Hepatocyte (in vitro differentiated cells): Measurements from ENCODE around the gene SLC20A1.

Experiments used
- CTCF ChIP-seq: fragments of 200-600 bp; sonication (generic); IDR thresholded peaks from 2 replicates; pipeline ENCODE4 v1.5.1; 2016; ENCODE audit warnings: antibody characterized with exemption, mild to moderate bottlenecking; ENCODE audit not compliant: poor library complexity
- EZH2 ChIP-seq: fragments of 200-600 bp; sonication (generic); IDR thresholded peaks from 2 replicates; pipeline ENCODE4 v1.6.1; 2016; ENCODE audit warnings: antibody characterized with exemption, mild to moderate bottlenecking, borderline replicate concordance
- EZH2phosphoT487 ChIP-seq: fragments of 200-600 bp; sonication (generic); IDR thresholded peaks from one replicate; pipeline ENCODE4 v1.6.1; 2018; ENCODE audit warnings: antibody characterized with exemption, mild to moderate bottlenecking, low read depth, moderate library complexity; ENCODE audit not compliant: unreplicated experiment, severe bottlenecking

GRCh38 chr2:112708968-112709367 lies 63.2 kb downstream of the SLC20A1 start:
- TF ChIP-seq EZH2, result no peak
- no peak for TF ChIP-seq CTCF
- TF ChIP-seq EZH2phosphoT487, result no peak
